Vagina (tissue), 2 donors: ENCODE measurements around the gene IRX4.

ENCODE experiments used
- POLR2A ChIP-seq, 2 donors: fragments of 450-650 bp; IDR thresholded peaks; one replicate each; pipeline ENCODE4 v1.6.1; 2017; ENCODE audit warnings: antibody characterized with exemption in 2 of 2, mild to moderate bottlenecking in 2 of 2, moderate library complexity in 2 of 2
- TF ChIP-seq, protein P1 (sequence below), 3 experiments: fragments of 450-650 bp in 2 of 3; fragments of 200-600 bp in 1 of 3; sonication (generic) in 1 of 3; IDR thresholded peaks; one replicate each; pipeline ENCODE4 v1.5.1; 2017 to 2019; ENCODE audit warnings: antibody characterized with exemption in 3 of 3, mild to moderate bottlenecking in 2 of 3, moderate library complexity in 2 of 3

DNA sequence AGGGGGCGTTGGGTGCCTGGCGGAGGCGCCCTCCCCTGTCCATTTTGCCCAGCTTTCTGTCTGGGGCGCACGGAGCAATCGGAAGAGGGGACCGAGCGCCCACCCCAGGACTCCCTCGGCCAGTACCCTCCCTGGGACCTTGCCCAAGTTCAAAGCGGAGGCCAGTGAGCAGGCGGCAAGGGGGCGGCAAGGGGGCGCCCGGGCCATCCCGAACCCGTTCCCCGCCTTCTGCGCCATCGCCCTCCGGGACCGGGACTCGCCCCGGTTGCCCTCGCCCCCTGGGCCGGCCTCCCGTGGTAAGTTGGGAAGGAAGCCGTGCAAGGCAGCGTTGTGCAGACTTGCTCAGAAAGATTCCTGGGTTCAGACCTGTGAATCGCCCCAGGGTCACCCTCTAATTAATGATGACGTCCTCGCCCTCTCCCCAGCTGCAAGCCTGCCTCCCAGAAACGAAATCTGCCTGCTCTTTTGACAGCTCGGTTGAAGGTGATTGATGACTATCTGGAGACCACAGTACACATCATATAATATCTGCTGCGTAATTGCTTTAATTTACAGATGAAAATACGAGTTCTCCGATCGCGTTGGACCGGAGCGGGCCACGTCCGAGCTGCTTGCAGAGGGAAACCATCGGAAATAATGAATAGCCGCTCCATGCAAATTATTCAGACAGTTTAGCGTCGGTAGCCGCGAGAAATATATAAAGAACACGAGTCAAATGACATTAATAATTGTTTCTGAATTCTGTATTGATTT, 1.4 kb upstream of the IRX4 start:
- TF ChIP-seq, protein P1, sequence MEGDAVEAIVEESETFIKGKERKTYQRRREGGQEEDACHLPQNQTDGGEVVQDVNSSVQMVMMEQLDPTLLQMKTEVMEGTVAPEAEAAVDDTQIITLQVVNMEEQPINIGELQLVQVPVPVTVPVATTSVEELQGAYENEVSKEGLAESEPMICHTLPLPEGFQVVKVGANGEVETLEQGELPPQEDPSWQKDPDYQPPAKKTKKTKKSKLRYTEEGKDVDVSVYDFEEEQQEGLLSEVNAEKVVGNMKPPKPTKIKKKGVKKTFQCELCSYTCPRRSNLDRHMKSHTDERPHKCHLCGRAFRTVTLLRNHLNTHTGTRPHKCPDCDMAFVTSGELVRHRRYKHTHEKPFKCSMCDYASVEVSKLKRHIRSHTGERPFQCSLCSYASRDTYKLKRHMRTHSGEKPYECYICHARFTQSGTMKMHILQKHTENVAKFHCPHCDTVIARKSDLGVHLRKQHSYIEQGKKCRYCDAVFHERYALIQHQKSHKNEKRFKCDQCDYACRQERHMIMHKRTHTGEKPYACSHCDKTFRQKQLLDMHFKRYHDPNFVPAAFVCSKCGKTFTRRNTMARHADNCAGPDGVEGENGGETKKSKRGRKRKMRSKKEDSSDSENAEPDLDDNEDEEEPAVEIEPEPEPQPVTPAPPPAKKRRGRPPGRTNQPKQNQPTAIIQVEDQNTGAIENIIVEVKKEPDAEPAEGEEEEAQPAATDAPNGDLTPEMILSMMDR (IDR thresholded peaks at IDR 0.05): no peak
- TF ChIP-seq POLR2A (IDR thresholded peaks at IDR 0.05): no peak
